Activated CD8-positive, alpha-beta memory T cell treated with anti-CD3 and anti-CD28 coated beads, Interleukin-2, amount 50 U/mL, for 24 hours (primary cell): ENCODE results near the gene TSPAN5.
"Not testable (repeated sequence)": the region's sequence is repeated elsewhere in the genome, so short reads cannot be mapped to it uniquely, and the experiment has no call there.

ENCODE experiments used
- DNase-seq: peaks from one replicate; pipeline ENCODE4 v3.0.0-alpha.2; 2020; ENCODE audit errors: extremely low read depth

Gene TSPAN5

GRCh38 chr4:98658287-98659105, at the start of gene TSPAN5:
TSS of gene TSPAN5 (minus strand) at chr4:98658611.
- peak; percentile 59 for DNase-seq

- DNase-seq, result no peak
Observed at GRCh38 chr4:98706935-98707334, 48.5 kb upstream of the TSPAN5 start.

DNA sequence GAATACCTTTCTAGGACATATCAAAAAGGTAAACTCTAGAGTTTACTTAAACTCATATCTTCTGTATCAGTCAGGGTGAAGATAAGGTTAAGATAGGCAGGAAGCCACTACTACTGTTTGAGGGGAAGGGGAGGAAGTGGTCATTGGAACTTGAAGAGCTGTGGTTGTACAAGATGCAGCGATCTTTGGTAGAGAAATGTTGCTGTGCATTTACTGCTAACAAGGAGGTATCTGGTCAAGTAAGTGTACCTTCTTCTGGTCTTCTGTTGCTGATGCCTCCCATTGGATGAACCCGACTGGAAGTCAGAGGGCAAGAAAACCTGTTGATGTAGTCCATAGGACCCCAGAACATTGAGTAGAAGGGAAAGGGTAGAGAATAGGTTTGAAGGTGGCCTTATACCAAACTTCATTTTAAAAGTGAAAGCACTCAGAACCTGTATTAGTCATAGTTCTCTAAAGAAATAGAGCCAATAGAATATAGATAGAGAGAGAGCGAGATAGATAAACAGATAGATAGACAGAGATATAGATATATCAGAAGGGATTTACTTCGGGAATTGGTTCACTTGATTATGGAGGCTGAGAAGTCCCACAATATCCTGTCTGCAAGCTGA, 47.9 kb upstream of the TSPAN5 start:
- no peak for DNase-seq

- DNase-seq, result not testable (repeated sequence)
Observed at GRCh38 chr4:98705586-98705985, 47.2 kb upstream of the TSPAN5 start.

DNA sequence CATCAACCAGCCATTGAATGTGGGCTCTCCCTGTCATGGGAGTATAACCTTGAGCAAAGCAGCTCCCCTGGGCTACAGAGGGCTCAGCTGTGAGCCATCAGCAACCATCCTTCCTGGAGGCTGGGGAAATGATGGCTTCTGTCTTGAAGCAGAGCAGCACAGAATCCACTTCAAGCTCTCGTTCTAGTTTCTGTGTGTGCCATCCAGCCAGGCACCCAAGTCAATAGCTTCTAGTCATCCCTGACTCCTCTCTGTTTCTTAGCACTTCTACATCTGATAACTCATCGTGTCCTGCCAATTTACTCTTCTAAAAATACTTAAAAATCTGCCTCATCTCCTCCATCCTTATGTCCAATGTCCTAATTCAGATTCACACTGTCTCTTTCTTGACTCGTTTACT, 42.2 kb upstream of the TSPAN5 start:
- DNase-seq, result no peak

- DNase-seq, result no peak
Observed at GRCh38 chr4:98694076-98694475, 35.7 kb upstream of the TSPAN5 start.

DNA sequence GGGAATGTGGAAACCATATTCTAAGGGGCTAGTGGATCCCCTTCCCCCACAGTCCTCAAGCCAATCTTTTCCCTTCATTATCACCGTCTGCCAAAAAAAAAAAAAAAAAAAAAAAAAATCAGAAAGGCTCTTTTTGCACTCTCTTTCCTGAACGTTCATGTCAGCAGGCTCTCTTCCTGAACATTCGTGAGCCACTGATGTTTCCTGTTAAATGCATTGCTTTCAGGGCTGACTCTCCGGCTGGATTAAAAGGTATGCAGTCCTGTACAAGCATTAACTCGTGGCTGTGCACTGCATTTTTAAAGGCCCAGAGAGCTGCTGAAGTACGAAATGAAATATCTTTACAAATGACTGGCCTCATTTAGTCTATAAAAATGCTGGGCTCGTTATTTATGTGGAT, 34.0 kb upstream of the TSPAN5 start:
- DNase-seq, result no peak

- no peak for DNase-seq
Observed at GRCh38 chr4:98691588-98691987, 33.2 kb upstream of the TSPAN5 start.

GRCh38 chr4:98689507-98690174, 31.2 kb upstream of the TSPAN5 start:
- no peak for DNase-seq

- DNase-seq, result no peak
Observed at GRCh38 chr4:98688411-98689290, 30.2 kb upstream of the TSPAN5 start.

DNA sequence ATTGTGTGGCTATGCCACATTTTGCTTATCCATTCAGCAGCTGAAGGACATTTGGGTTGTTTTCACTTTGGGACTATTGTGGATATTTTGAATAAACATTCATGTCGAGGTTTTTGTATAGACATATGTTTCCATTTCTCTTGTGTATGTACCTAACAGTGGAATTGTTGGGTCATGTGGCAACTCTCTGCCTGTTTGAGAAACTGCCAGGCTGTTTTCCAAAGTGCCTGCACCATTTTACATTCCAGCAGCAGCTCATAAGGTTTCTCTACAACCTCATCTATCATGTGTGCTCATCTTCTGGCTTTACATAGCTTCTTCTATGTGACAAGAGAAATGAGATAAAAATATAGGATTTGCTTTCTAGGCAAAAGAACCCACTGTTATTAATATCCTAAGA, 29.5 kb upstream of the TSPAN5 start:
- DNase-seq, result no peak

GRCh38 chr4:98686847-98687246, 28.4 kb upstream of the TSPAN5 start:
- no peak for DNase-seq

GRCh38 chr4:98686043-98686707, 27.8 kb upstream of the TSPAN5 start:
- DNase-seq, result no peak

- no peak for DNase-seq
Observed at GRCh38 chr4:98685225-98686042, 27.0 kb upstream of the TSPAN5 start.

GRCh38 chr4:98682719-98683118, 24.3 kb upstream of the TSPAN5 start:
- DNase-seq, result no peak

DNA sequence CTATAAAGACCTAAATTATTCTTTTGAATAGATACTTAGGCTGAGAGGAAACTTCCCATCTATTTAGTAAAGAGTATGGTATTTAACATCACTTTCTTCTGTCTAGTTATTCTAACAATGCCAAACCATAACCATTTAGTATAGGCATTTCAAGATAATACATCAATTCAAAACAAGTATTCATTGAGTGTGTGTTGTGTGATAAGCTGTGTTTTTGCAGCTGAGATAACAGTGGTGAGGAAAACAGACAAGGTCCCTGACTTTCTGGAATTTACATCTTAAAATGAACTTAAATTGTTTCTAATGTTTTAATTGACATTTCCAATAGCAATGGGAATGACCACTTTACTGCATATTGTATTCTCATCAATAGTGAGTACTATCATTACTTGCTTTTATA, 22.4 kb upstream of the TSPAN5 start:
- no peak for DNase-seq

DNA sequence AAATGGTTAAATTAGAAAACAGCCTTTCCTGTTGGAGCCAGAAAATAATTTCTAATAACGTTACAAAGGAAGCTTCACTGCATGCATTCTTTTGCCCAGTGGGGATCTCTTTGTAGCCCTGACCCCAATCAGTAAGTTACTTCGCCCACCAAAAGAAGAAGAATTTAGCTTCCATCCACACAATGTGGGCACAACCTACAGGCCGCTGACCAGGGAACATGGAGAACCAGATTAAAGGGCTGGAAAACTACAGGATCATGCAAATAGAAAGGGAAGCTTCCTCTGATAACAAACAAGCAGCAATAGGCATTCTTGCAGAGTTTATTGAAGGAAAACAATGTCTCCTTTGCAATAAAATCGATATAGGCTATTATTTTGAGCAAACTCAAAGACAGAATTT, 21.3 kb upstream of the TSPAN5 start:
- no peak for DNase-seq

GRCh38 chr4:98677799-98678198, 19.4 kb upstream of the TSPAN5 start:
- DNase-seq, result no peak

DNA sequence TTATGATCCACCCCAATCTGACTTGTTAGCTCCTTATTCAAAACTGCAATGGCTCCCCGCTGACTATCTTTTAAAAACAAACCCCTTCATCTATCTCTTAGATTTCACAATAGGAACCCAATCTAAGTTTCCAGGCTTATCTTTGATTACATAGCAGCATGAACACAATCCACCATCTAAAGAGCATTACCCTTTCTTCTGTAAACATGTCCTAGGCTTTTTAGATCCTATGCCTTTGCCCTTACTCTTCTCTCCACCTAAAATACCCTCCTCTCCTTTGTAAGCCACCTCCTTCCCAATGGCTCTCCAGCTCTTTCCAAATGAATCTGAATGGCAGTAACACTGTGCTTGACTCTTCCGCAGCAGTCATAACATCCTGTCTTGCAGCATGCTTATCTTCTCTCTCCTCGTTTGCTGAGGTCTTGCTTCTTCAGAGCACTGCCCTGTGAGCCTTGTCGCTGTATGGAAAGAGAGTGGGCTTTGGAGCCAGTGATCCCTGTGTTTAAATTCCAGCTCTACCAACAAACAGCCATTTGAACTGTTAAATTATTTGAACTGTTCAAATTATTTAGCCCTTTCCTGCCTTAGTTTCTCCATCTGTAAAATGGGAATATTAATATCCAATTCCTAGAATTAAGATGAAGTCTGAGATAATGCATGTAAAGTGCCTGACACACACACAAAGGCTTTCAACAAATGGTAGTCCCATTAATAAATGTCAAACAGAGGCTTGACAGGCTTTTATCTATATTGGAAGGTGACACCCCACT, 16.2 kb upstream of the TSPAN5 start:
- DNase-seq, result no peak

- no peak for DNase-seq
Observed at GRCh38 chr4:98673978-98674377, 15.6 kb upstream of the TSPAN5 start.
